ENCODE results near the gene TXNDC8. TPM values are rescaled to one million over a fixed set of nuclear protein-coding genes. Genes with fewer than 3 reads are reported as not detected.
"Not testable (repeated sequence)": the region's sequence is repeated elsewhere in the genome, so short reads cannot be mapped to it uniquely, and the experiment has no call there.

Gene TXNDC8
- total RNA-seq, 1 experiment from 2014 or later = not detected

DNA sequence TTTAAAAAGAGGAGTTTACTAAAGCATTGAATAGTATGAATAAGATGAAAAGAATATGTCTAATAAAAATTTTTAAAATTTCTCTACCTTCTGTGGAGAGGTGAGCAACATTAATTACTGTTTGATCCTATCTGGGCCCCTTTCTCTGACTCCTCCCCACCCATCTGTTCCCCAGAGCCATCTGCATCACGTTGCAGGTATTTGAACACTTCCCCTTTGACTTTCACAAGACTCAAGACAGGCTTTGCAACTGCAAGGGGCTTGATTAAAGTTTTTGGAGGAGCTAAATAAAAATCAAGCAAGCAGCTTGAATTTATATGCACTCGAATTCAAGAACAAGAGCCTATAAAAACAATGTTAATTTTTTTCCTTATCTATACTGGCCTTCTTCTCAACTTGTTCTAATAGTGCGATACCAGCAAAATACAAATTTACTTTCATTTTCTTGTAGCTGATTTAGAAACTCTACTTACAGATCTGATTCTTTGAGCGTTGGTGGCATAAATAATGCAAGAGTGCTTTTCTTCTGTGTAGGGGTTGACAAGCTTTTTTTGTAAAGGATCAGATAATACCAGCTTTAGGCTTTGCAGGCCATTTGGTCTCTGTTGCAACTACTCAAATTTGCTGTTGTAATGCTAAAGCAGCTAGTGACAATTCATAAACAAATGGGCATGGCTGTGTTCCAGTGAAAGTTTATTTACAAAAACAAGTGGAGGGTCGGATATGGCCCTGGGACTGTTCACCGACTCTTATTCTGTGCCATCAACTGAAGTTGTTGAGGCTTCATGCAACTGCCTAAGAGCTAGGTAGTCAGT, 21.2 kb downstream of the TXNDC8 start:
- H3K36me3 Mint-ChIP-seq (ENCODE audit: insufficient read depth, unreplicated experiment) = no peaks in the 10 kb centered on the region

DNA sequence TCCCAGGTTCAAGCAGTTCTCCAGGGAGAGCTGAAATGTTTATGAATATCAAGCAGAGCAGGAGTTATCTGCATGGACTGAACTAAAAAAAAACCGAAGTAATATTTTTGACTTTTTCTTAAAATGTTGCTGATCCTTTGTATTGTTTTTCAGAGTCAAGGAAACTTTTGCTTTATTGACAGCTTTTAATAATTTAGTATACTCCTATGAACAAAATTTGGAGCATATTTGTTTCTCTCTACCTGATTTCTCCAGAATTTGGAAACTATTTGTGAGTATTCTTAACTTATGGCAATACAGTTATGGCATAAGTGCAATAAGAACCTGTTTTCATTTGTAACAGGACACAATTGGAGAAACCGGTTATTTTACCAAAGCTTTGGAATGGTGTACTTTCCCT, 25.7 kb downstream of the TXNDC8 start:
- H3K4me1 Mint-ChIP-seq (ENCODE audit: insufficient read depth, unreplicated experiment); H3K36me3 Mint-ChIP-seq (ENCODE audit: insufficient read depth, unreplicated experiment); intact Hi-C loops (cut with micrococcal nuclease); POLR2A ChIA-PET; H3K27me3 Mint-ChIP-seq (ENCODE audit: insufficient read depth, unreplicated experiment); BruUV-seq (replicated peaks); CTCF ChIA-PET; DNase-seq (ENCODE audit: unreplicated experiment); H3K27ac Mint-ChIP-seq (ENCODE audit: low read depth, unreplicated experiment); H3K4me3 Mint-ChIP-seq (ENCODE audit: unreplicated experiment); H3K9me3 Mint-ChIP-seq (ENCODE audit: unreplicated experiment): not testable (repeated sequence)

More for the DNA sequence above, 21.2 kb downstream of the TXNDC8 start:
- Mint-ChIP-seq H3K4me3 (ENCODE audit: unreplicated experiment) (no peak overlapping the region), H3K9me3 (ENCODE audit: unreplicated experiment) (no peaks in the 10 kb centered on the region), H3K27me3 (ENCODE audit: insufficient read depth, unreplicated experiment) (no peaks in the 10 kb centered on the region), H3K27ac (ENCODE audit: low read depth, unreplicated experiment) (no peak overlapping the region), H3K4me1 (ENCODE audit: insufficient read depth, unreplicated experiment) (peaks cover 6% of the 10 kb centered on the region)
- CTCF ChIA-PET = interaction anchor here (0.7 kb wide), 1 partner anchor 18 kb away, joined by 3 read pairs; no protein-coding TSS in a partner anchor
- TF ChIP-seq, protein P1, sequence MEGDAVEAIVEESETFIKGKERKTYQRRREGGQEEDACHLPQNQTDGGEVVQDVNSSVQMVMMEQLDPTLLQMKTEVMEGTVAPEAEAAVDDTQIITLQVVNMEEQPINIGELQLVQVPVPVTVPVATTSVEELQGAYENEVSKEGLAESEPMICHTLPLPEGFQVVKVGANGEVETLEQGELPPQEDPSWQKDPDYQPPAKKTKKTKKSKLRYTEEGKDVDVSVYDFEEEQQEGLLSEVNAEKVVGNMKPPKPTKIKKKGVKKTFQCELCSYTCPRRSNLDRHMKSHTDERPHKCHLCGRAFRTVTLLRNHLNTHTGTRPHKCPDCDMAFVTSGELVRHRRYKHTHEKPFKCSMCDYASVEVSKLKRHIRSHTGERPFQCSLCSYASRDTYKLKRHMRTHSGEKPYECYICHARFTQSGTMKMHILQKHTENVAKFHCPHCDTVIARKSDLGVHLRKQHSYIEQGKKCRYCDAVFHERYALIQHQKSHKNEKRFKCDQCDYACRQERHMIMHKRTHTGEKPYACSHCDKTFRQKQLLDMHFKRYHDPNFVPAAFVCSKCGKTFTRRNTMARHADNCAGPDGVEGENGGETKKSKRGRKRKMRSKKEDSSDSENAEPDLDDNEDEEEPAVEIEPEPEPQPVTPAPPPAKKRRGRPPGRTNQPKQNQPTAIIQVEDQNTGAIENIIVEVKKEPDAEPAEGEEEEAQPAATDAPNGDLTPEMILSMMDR (IDR thresholded peaks at IDR 0.05; ENCODE audit: unreplicated experiment) = no peak
- BruUV-seq (replicated peaks) = no TSS peak
- POLR2A ChIA-PET = no interaction called here
- no peak for DNase-seq (ENCODE audit: unreplicated experiment)
- intact Hi-C loops (cut with micrococcal nuclease) = no loop called here

DNA sequence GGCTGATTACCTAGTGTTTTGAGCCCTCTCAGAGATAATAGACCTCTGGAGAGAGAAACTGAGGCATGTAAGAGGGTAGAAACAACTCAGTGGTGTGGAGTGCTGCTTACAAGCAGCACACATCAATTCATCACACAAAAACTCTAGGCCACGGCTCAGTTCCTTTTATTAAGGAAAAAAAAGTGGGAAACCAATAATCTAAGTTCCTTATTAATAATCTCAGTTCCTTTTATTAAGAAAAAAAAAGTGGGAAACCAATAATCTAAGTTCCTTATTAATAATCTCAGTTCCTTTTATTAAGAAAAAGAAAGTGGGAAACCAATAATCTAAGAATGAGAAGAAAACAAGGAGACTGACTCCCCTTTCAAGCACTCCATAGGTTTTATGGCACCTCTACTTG, 28.0 kb downstream of the TXNDC8 start:
- no peak for DNase-seq (ENCODE audit: unreplicated experiment)
- Mint-ChIP-seq H3K4me3 (ENCODE audit: unreplicated experiment) (no peak overlapping the region), H3K27me3 (ENCODE audit: insufficient read depth, unreplicated experiment) (no peaks in the 10 kb centered on the region), H3K36me3 (ENCODE audit: insufficient read depth, unreplicated experiment) (no peaks in the 10 kb centered on the region), H3K4me1 (ENCODE audit: insufficient read depth, unreplicated experiment) (no peaks in the 10 kb centered on the region), H3K27ac (ENCODE audit: low read depth, unreplicated experiment) (no peak overlapping the region), H3K9me3 (ENCODE audit: unreplicated experiment) (no peaks in the 10 kb centered on the region)
- TF ChIP-seq, protein P1 (IDR thresholded peaks at IDR 0.05; ENCODE audit: unreplicated experiment) = no peak
- no TSS peak for BruUV-seq (replicated peaks)
- CTCF ChIA-PET = no interaction called here
- POLR2A ChIA-PET = interaction anchor here (0.6 kb wide), 1 partner anchor 208 kb away, joined by 4 read pairs; no protein-coding TSS in a partner anchor
- intact Hi-C loops (cut with micrococcal nuclease) = no loop called here

DNA sequence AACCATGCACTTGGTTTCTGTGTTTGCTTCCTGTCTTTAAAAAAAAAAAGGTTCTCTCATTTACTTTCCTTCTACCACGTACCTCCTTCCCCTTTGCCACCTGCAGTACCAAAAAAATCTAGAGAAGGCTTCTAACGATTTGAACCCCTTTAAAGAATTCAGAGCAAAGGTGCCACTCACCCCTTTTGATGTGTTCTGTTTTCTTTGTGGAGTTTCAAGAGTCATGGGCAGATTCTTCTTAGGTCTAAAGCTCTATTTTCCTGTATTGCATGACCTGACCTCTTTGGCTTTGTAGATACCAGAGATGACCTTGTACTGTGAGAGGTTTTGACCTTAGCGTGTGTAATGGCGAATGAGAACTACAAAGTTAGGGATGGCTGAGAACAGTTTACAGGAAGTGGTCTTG, 29.0 kb downstream of the TXNDC8 start:
- H3K9me3 Mint-ChIP-seq (ENCODE audit: unreplicated experiment) = no peaks in the 10 kb centered on the region
- BruUV-seq (replicated peaks) = no TSS peak
- CTCF ChIA-PET = no interaction called here

More for the DNA sequence above, 29.0 kb downstream of the TXNDC8 start:
- POLR2A ChIA-PET = no interaction called here
- DNase-seq (ENCODE audit: unreplicated experiment) = no peak
- TF ChIP-seq, protein P1 (IDR thresholded peaks at IDR 0.05; ENCODE audit: unreplicated experiment) = no peak
- Mint-ChIP-seq H3K4me3 (ENCODE audit: unreplicated experiment) (no peak overlapping the region), H3K4me1 (ENCODE audit: insufficient read depth, unreplicated experiment) (no peaks in the 10 kb centered on the region), H3K27me3 (ENCODE audit: insufficient read depth, unreplicated experiment) (no peaks in the 10 kb centered on the region), H3K27ac (ENCODE audit: low read depth, unreplicated experiment) (no peak overlapping the region), H3K36me3 (ENCODE audit: insufficient read depth, unreplicated experiment) (no peaks in the 10 kb centered on the region)
- intact Hi-C loops (cut with micrococcal nuclease) = no loop called here

Data from MCF 10A (cell line).